Kidney (tissue), 14 donors: ENCODE data around the gene HPDL. TPM values are rescaled to one million over a fixed set of nuclear protein-coding genes. Genes with fewer than 3 reads are reported as not detected.

ENCODE experiments used
- DNase-seq, 5 donors: peaks; one replicate each; pipeline ENCODE4 v3.0.0-alpha.2; 2013 to 2020
- FAIRE-seq: peaks from 2 replicates; lab custom pipeline; 2012; peaks lifted over from hg19 to GRCh38; lab: Jason Lieb, UNC
- H3K27ac ChIP-seq, 2 donors: one replicate each; pipeline ENCODE4 v1.7.0; 2013; ENCODE audit warnings: low read depth in 2 of 2, low read length in 2 of 2, inconsistent platforms in 1 of 2
- H3K27me3 ChIP-seq: one replicate; pipeline ENCODE4 v1.7.1; 2013; ENCODE audit warnings: low read length, inconsistent platforms; ENCODE audit not compliant: control insufficient read depth, insufficient read depth
- H3K36me3 ChIP-seq, 3 donors: one replicate each; pipeline versions ENCODE4 v1.7.0 to v1.7.1; 2013; ENCODE audit warnings: low read length in 3 of 3, control low read depth in 1 of 3, inconsistent platforms in 1 of 3; ENCODE audit not compliant: insufficient read depth in 3 of 3, control insufficient read depth in 2 of 3
- H3K4me1 ChIP-seq, 3 donors: one replicate each; pipeline versions ENCODE4 v1.7.0 to v1.7.1; 2013; ENCODE audit warnings: low read length in 3 of 3, inconsistent platforms in 1 of 3, low read depth in 1 of 3; ENCODE audit not compliant: control insufficient read depth in 2 of 3, insufficient read depth in 2 of 3
- H3K4me3 ChIP-seq, 3 donors: one replicate each; pipeline versions ENCODE4 v1.7.0 to v1.8.1; 2013; ENCODE audit warnings: low read length in 3 of 3, control low read depth in 1 of 3, inconsistent platforms in 1 of 3
- H3K9ac ChIP-seq, 3 donors: one replicate each; pipeline versions ENCODE4 v1.7.0 to v1.7.1; 2013; ENCODE audit warnings: low read length in 3 of 3, control low read depth in 1 of 3, inconsistent platforms in 1 of 3
- H3K9me3 ChIP-seq, 3 donors: one replicate each; pipeline versions ENCODE4 v1.7.0 to v1.7.1; 2013; ENCODE audit warnings: low read length in 3 of 3, control low read depth in 1 of 3, inconsistent platforms in 1 of 3; ENCODE audit not compliant: control insufficient read depth in 2 of 3, insufficient read depth in 1 of 3
- CTCF ChIP-seq: IDR thresholded peaks from 3 replicates; pipeline ENCODE4 v1.5.1; 2012; ENCODE audit warnings: mild to moderate bottlenecking, moderate library complexity, borderline replicate concordance; ENCODE audit not compliant: insufficient read depth; ENCODE audit errors: extremely low read depth
- intact Hi-C: fragments of 100-400 bp; cut with DNase I; formaldehyde crosslinking; loops from one replicate; pipeline ENCODE4 v1.11.1; 2022
- polyA plus RNA-seq: library from polyadenylated mRNA; stranded (reverse); fragments of 350-450 nt; fragmentation: Illumina TruSeq; extraction: RNeasy Lipid Tissue Mini Kit (QIAGEN cat#74804); gene quantifications from one replicate; pipeline ENCODE4 v1.2.3, GENCODE V29; 2014; ENCODE audit warnings: low read depth, low replicate concordance; ENCODE audit not compliant: insufficient read depth
- total RNA-seq: library from RNA; stranded (reverse); fragmentation: NEBNext Ultra II Directional; extraction: Animal tissue kit (Norgen Biotek cat#: 25700); gene quantifications from one replicate; pipeline ENCODE4 v1.2.1, GENCODE V29; 2021
- donor health status: control.
- donor health status: control.
- donor health status: control.
- donor health status: control.
- donor health status: control.
- donor health status: DM: yes; HTN: yes; CAD: no.
- donor health status: Normal renal cell carcinoma (clear cell type).

The HPDL gene
- total and polyA plus RNA-seq, 2 donors from 2014 or later = 0.66 TPM; not detected in 1

- H3K4me1 ChIP-seq = no peaks in the 10 kb centered on the region
- no peaks in the 10 kb centered on the region for H3K27me3 ChIP-seq
- no peak overlapping the region for H3K27ac ChIP-seq
- H3K4me3 ChIP-seq = no peak overlapping the region
- intact Hi-C loops = no loop called here
- H3K9me3 ChIP-seq = no peaks in the 10 kb centered on the region
- no peak for DNase-seq
- H3K36me3 ChIP-seq = no peaks in the 10 kb centered on the region
- no peak overlapping the region for H3K9ac ChIP-seq
- no peak for TF ChIP-seq CTCF
- no peak for FAIRE-seq
Observed at GRCh38 chr1:45375104-45376090, 48.7 kb downstream of the HPDL start.

GRCh38 chr1:45378184-45378583, 51.5 kb downstream of the HPDL start:
- Histone ChIP-seq H3K27me3 (no peaks in the 10 kb centered on the region), H3K27ac (no peak overlapping the region), H3K4me1 (no peaks in the 10 kb centered on the region), H3K9me3 (no peaks in the 10 kb centered on the region), H3K36me3 (no peaks in the 10 kb centered on the region), H3K4me3 (no peak overlapping the region), H3K9ac (no peak overlapping the region)
- no peak for FAIRE-seq
- intact Hi-C loops = no loop called here
- DNase-seq = no peak
- no peak for TF ChIP-seq CTCF

Other genes with a start within 250 kb of the HPDL start
- 4.8 TPM for gene ZSWIM5, start 120.3 kb upstream of the HPDL start, total RNA-seq
- 1.9 TPM for gene ZSWIM5, start 120.3 kb upstream of the HPDL start, polyA plus RNA-seq
- 10.4 TPM for gene TOE1, start 13.3 kb downstream of the HPDL start, total RNA-seq
- 7.3 TPM for gene TOE1, start 13.3 kb downstream of the HPDL start, polyA plus RNA-seq
- 29.0 TPM for gene MUTYH, start 13.5 kb downstream of the HPDL start, total RNA-seq
- gene MUTYH, start 13.5 kb downstream of the HPDL start, polyA plus RNA-seq = 24.1 TPM
- gene TESK2, start 164.3 kb downstream of the HPDL start, total RNA-seq = 2.7 TPM
- 1.6 TPM for gene TESK2, start 164.3 kb downstream of the HPDL start, polyA plus RNA-seq
- 3.4 TPM for gene CCDC163, start 173.2 kb downstream of the HPDL start, total RNA-seq
- gene CCDC163, start 173.2 kb downstream of the HPDL start, polyA plus RNA-seq = 0.80 TPM
- gene MMACHC, start 173.4 kb downstream of the HPDL start, total RNA-seq = 6.0 TPM
- 10.2 TPM for gene MMACHC, start 173.4 kb downstream of the HPDL start, polyA plus RNA-seq
- gene PRDX1, start 195.0 kb downstream of the HPDL start, total RNA-seq = 452 TPM
- 1,042 TPM for gene PRDX1, start 195.0 kb downstream of the HPDL start, polyA plus RNA-seq
- gene AKR1A1, start 223.9 kb downstream of the HPDL start, total RNA-seq = 147 TPM
- gene AKR1A1, start 223.9 kb downstream of the HPDL start, polyA plus RNA-seq = 431 TPM